ENCODE results near the gene KLHL29.

Gene KLHL29

DNA sequence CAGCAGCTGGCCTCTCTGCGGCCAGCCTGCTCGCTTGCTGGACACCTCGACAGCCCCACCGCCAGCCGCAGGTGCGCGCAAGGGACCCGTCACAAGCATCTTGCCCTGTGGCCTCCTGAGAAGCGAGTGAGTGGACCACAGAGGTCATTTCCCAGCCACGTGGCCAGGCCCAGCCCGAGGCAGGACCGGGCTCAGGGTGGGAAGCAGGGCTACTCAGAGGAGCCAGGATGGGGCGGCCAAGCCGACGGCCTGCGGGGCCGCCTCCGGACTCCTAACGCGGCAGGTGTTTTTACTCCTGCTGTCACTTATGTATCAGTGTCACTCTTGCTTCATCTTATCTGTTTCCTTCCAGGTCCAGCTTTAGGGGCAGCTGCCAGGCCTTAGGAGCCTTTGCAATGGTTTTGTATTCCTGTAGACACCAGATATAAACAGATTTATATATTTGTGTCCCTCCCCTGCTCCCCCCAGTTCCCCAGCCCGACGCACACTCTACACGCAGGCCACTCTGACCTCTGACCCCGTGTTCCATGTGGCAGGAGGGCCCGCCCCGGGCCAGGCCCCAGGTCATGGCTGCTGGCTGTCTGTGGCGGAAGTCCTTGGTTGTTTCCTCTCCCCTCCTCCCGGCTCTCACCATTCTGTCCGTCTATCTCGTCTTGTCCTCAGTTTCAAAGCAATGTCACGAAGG lies 305.6 kb downstream of the KLHL29 start:
- no peak for DNase-seq

DNA sequence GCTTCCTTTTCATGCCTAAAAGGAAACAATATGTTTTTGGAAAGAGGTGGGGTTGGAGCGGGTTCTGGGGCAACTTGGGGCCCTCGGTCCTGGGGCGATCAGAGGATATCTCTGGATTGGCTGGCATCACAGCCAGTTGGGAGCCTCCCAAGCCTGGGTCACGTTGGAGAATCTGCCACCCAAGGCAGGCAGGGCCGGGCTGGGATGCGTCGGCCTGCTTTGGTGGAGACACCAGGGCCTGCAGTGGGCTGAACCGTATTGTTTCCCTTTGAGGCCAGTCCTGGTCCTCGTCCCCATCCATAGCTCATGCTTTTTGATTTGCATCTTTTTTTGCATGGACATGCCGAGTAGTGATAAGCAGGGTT lies 306.1 kb downstream of the KLHL29 start:
- DNase-seq, result no peak

- DNase-seq, result no peak
These were observed 306.6 kb downstream of the KLHL29 start for GRCh38 chr2:23691565-23691964.

DNA sequence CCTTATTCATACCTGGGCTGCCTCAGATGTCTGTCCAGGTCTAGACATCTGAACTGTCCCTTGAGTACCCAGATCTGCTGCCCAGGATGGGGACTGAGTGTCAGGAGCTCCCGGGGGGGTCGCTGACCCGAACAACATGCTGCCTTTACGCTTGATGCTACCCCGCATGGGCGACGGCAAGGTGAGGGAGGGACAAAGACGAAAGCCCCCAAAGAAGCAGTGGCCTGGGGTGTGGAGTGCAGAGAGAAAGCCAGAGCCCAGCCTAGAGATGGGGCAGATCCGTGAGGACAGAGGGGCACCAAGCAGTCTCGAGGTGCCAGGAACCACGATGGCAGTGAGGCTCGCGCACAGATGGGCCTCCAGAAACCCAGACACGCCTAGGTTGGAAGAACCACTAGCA lies 307.3 kb downstream of the KLHL29 start:
- no peak for DNase-seq

- no peak for DNase-seq
These were observed 308.0 kb downstream of the KLHL29 start for GRCh38 chr2:23692851-23693605.

- no peak for DNase-seq
These were observed 308.6 kb downstream of the KLHL29 start for GRCh38 chr2:23693606-23693951.

DNA sequence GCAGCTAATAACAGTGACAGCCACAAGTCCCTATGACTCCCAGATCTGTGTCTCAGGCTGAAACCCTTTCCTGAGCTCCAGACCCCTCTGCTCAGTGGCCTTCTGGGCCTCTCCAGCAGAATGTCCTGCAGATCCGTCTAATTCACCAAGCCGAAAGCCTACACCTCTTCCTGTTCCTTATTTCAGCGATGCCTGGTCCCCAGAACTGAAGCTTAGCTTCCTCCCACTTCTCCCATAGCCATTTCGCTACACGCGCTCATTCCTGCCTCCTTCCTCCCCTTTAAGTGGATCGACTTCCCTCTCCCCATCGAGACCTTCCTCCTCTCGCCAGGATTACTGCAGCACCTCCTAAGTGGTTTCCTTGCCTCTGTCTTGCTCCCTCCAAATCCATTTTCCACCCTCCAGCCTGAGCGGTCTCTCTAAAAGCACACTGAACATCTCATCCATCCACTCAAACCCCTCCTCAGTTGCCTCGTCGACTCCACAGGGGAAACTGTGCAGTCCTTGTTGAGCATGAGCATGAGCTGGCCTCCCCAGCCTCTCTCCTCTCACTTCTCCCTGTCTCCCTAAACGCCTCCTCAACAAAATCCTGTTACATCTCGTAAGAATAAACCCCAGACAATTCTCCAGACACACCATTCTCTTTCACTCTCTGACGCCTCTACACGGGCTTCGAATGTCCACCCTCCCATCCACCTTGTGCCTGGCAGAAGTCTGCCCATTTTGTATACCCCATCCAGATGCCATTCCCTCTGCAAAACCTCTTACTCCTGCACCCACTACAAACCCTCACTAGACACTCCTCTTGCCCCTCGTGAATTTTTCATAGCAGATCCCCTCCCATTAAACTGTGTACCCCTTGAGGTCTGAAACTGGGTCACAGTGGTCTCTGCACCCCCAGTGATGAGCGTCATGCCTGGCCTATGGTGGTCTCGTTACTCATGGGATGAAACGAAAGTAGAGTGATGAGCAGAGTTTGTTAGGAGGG lies 309.4 kb downstream of the KLHL29 start:
- DNase-seq, result no peak

GRCh38 chr2:23695214-23695889 lies 310.4 kb downstream of the KLHL29 start:
- DNase-seq, result no peak

GRCh38 chr2:23695890-23696751 lies 311.1 kb downstream of the KLHL29 start:
- no peak for DNase-seq

GRCh38 chr2:23696752-23697045 lies 311.7 kb downstream of the KLHL29 start:
- no peak for DNase-seq

DNA sequence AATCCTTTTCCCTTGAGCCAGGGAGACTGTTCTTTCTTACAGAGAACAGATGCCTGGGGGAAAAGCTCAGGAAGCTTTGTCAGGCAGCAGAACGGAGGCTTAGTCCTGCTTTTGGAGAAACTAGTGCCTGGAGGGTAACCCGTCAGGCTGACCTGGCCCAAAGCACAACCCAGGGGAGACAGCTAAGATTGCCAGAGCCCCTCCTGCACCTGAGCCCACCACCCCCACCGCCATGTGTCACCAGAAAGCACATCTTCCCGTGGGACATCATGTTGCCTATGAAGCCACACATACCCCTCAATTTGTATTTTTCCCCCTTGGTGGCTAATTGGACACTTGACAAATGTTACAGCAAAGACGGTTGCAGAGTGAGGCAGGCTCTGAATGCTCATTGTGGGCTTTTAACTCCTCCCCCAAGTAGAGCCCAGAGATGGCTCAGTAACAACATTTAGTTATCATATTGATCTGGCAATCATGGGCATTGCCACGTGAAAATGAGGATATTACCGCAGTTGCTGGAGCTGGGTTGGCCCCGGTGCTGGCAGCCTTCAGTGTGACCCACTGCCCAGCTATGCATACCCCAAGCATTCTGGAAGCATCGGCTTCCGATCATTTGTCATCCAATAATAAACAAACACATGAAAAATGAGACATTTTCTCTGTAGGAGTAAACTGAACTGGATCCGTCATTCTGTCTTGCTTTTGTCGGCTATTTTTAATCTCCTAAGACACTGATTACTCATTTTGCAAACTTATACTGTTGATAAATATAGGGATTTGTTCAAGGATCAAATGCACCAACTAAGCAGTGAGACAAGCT lies 312.5 kb downstream of the KLHL29 start:
- DNase-seq, result no peak

- no peak for DNase-seq
These were observed 313.2 kb downstream of the KLHL29 start for GRCh38 chr2:23698116-23698693.

- DNase-seq, result no peak
These were observed 314.0 kb downstream of the KLHL29 start for GRCh38 chr2:23698721-23699579.

DNA sequence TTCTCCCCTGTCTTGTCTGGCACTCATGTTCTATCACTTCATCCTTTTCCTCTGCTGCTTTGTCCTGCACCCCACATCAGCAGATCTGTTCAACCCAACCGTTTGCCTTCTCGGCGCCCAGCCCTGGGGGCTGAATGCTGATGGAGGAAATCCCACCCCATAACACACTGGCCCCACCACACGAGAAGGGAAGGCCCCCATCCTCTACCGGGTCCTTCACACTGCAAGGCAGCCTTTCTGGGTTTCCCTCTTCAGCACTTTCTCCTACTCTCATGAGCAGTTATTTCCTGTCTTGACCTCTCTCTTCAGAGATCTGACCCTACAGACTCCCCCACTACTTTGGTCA lies 314.6 kb downstream of the KLHL29 start:
- no peak for DNase-seq

DNA sequence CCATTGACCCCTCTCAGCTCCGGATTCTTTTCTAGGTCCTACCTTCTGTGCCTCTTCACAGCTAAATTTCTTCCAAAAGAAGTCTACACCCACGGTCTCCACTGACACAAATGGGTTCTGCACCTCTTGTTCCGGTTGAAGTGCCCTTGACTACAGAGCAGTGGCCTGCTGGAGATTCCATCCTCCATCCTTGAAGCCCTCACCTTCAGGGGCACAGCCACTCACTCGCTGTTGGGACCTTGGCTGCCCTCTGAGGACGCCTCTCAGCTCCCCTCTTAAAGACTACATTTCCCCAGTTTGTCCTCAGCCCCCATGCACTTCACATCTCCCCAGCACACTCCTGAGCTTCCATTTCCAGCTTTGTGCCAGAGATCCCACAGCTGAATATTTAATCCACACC lies 315.6 kb downstream of the KLHL29 start:
- no peak for DNase-seq

- DNase-seq, result no peak
These were observed 318.1 kb downstream of the KLHL29 start for GRCh38 chr2:23703037-23703582.

DNA sequence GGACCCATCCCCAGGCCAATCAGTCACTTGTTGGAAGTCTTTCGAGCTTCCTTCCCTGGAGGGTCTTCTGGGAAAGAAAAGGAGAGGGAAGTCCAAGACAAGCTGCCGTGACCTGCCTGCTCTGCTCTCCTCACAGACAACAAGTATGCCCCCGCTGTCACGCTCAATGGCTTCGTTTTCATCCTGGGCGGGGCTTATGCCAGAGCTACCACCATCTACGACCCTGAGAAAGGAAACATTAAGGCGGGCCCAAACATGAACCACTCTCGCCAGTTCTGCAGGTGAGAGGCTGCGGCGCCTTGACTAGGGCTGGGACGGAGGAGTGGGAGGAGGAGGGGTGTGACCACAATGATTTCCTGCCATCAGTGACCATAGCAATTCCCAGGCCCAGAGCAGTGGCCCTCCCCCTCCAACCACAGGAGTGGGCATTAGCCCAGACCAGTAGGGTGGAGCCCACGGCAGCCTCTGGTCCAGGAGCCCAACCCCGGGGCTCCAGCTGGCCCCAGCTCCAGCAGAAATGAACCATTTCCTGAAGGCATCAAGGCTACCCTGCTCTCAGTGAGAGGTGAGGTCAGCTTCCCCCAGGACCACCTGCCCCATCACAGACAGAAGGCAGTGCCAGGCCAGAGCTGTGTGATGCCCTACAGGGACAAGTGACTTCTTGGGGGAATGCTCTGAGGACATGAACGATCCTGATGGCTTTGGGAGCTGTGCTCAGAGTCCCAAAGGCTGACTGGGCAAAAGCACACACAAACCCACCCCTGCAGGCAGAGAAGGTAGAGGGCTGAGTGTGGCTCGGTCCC lies 318.8 kb downstream of the KLHL29 start:
- no peak for DNase-seq

GRCh38 chr2:23705771-23706612 lies 321.0 kb downstream of the KLHL29 start:
- DNase-seq, result no peak

All from NCI-H1092 treated with DMSO at 0.1 percent for 48 hours (cell line).